GM06990 (cell line): ENCODE data around the gene E2F2.

Experiments used
- DNase-seq: peaks from one replicate; pipeline ENCODE4 v3.0.0-alpha.2; 2011; ENCODE audit not compliant: insufficient read length; ENCODE audit errors: extremely low read depth
- H3K27me3 ChIP-seq: replicated peaks from 2 replicates; pipeline ENCODE4 v1.6.0; 2011; ENCODE audit warnings: low read length; ENCODE audit not compliant: control insufficient read depth, insufficient read depth
- H3K36me3 ChIP-seq: 2 replicates; pipeline ENCODE4 v1.5.1; 2011; ENCODE audit warnings: low read length; ENCODE audit not compliant: control insufficient read depth, insufficient read depth
- H3K4me3 ChIP-seq: replicated peaks from 2 replicates; pipeline ENCODE4 v1.5.1; 2011; ENCODE audit warnings: low read depth, mild to moderate bottlenecking, control low read depth, low read length
- CTCF ChIP-seq: IDR thresholded peaks from 2 replicates; pipeline ENCODE4 v1.5.1; 2011; ENCODE audit warnings: low read length, control low read depth, mild to moderate bottlenecking, inconsistent platforms; ENCODE audit not compliant: insufficient read depth, poor library complexity, severe bottlenecking

The E2F2 gene

DNA sequence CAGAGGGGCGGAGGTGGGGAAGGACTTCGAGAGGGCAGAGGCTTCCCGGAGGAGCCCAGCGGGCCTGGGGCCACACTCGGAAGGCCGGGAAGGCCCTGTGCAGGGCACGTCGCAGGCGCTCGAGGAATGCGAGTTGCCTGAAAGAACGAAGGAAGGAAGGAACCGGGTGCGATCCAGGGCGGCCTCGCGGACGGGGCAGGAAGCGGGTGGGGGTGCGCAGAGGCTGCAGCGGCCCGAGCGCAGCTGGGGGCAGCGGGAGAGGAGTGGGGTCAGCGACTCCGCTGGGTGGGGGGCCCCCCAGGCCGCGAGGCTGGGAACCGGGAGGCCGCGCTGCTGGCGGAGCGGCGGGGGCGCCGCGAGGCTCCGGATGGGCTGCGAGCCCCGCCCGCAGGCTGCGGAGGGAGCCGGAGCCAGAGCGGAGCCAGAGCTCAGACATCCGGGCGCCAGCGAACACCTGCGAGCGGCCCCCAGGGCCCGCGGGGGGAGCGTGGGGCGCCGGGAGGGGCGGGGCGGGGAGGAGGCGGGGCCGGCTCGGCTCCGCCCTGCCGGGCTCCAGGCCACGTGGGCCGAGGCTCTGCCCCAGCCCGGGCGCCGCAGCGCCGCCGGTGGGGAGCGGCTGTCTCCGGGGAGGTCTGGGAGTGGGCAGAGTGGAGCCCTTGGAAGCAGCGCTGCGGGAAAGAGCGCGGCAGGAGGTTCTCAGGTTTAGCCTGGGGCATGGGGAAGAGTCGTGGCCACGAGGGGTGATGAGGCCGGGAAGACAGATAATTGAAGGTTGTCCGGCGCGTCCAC, 23.6 kb upstream of the E2F2 start:
- Histone ChIP-seq H3K36me3 (no peaks in the 10 kb centered on the region), H3K27me3 (no peaks in the 10 kb centered on the region), H3K4me3 (peak overlapping the region; percentile 57)
- peak; percentile 92 for DNase-seq
- peak; percentile 46 for TF ChIP-seq CTCF

GRCh38 chr1:23554127-23554480, 23.1 kb upstream of the E2F2 start:
- DNase-seq = no peak
- no peak for TF ChIP-seq CTCF
- Histone ChIP-seq H3K4me3 (peak overlapping the region; percentile 46), H3K36me3 (no peaks in the 10 kb centered on the region), H3K27me3 (no peaks in the 10 kb centered on the region)

GRCh38 chr1:23553231-23554126, 22.4 kb upstream of the E2F2 start:
- no peak for TF ChIP-seq CTCF
- H3K27me3 ChIP-seq = no peaks in the 10 kb centered on the region
- H3K4me3 ChIP-seq = no peak overlapping the region
- no peaks in the 10 kb centered on the region for H3K36me3 ChIP-seq
- DNase-seq = no peak

GRCh38 chr1:23551849-23552248, 20.8 kb upstream of the E2F2 start:
- no peak for DNase-seq
- no peaks in the 10 kb centered on the region for H3K27me3 ChIP-seq
- no peak for TF ChIP-seq CTCF
- H3K4me3 ChIP-seq = no peak overlapping the region
- H3K36me3 ChIP-seq = no peaks in the 10 kb centered on the region

GRCh38 chr1:23548704-23549143, 17.7 kb upstream of the E2F2 start:
- no peak overlapping the region for H3K4me3 ChIP-seq
- no peak for TF ChIP-seq CTCF
- no peaks in the 10 kb centered on the region for H3K27me3 ChIP-seq
- no peak for DNase-seq
- no peaks in the 10 kb centered on the region for H3K36me3 ChIP-seq
